SU-DHL-6 (cell line): ENCODE data around the gene ALS2.
A peak's percentile ranks its signal among the peaks of the same experiment; 100 is the strongest.

ENCODE experiments used
- EZH2phosphoT487 ChIP-seq: fragments of 200-600 bp; sonication (generic), shearing (Covaris generic); conservative IDR thresholded peaks from 2 replicates; pipeline ENCODE4 v1.6.1; 2018; ENCODE audit warnings: mild to moderate bottlenecking, antibody characterized with exemption, low read length, moderate library complexity, mixed read lengths
- TF ChIP-seq, protein P1 (sequence below): fragments of 200-600 bp; sonication (generic); IDR thresholded peaks from one replicate; pipeline ENCODE4 v1.5.1; 2017; ENCODE audit warnings: antibody characterized with exemption, mild to moderate bottlenecking, low read length, moderate library complexity; ENCODE audit not compliant: insufficient read depth, poor library complexity, severe bottlenecking

DNA sequence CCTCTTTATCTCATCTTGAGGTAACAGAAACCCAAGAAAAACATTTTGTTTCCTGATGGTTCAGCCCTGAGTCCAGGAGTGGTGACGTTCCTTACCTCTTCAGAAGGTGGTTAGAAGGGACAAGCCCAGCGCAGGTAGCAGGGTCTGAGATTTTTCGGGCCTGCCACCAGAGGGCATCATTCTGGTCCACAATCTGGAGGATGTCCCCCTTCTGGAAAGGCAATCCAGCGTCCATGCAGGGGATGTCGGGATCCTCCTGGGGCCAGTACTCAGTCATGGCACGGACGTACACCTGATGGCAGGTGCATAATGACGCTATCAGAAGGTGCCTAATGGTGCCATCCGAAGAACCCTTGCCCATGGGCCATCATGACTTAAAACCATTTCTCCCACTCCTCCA lies 100.0 kb downstream of the ALS2 start:
- TF ChIP-seq, protein P1, sequence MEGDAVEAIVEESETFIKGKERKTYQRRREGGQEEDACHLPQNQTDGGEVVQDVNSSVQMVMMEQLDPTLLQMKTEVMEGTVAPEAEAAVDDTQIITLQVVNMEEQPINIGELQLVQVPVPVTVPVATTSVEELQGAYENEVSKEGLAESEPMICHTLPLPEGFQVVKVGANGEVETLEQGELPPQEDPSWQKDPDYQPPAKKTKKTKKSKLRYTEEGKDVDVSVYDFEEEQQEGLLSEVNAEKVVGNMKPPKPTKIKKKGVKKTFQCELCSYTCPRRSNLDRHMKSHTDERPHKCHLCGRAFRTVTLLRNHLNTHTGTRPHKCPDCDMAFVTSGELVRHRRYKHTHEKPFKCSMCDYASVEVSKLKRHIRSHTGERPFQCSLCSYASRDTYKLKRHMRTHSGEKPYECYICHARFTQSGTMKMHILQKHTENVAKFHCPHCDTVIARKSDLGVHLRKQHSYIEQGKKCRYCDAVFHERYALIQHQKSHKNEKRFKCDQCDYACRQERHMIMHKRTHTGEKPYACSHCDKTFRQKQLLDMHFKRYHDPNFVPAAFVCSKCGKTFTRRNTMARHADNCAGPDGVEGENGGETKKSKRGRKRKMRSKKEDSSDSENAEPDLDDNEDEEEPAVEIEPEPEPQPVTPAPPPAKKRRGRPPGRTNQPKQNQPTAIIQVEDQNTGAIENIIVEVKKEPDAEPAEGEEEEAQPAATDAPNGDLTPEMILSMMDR = peak; percentile 34
- TF ChIP-seq EZH2phosphoT487 = no peak
